ENCODE measurements around the gene BAIAP2L1. TPM values are rescaled to one million over a fixed set of nuclear protein-coding genes. Genes with fewer than 3 reads are reported as not detected.

Gene BAIAP2L1
- total and polyA plus RNA-seq, 2 of the 8 experiments (the other 6 are each of a cell fraction or from before 2014, with no cell fraction given) = 19.2 to 42.9 TPM

DNA sequence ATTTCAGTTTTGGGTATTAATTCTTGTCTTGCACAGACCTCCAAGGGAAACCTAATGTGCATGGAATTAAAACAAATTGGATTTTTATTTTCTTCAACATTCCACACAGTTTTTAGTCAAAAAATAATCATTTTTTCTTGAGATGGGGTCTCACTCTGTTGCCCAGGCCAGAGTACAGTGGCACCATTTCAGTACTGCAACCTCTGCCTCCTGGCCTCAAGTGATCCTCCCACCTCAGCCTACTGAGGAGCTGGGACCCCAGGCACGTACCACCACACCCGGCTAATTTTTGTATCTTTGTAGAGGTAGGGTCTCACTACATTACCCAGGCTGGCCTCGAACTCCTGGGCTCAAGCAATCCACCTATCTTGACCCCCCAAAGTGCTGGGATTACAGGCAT lies 4.9 kb downstream of the BAIAP2L1 start:
- Histone ChIP-seq H3K4me1 (replicated peaks in 1 of 4; ENCODE audit: control insufficient read depth in 3 of 4, insufficient read depth in 4 of 4, low read length in 3 of 4) (peaks cover 0 to 6% (median 5%) of the 10 kb centered on the region in 4 experiments; a peak in 6 of 7 replicates), H3K9ac (replicated peaks in 1 of 4; ENCODE audit: extremely low read depth in 1 of 4, low read depth in 3 of 4, low read length in 3 of 4) (no peak overlapping the region), H4K91ac (replicated peaks; ENCODE audit: insufficient read length, low read length) (no peak overlapping the region), H3K14ac (ENCODE audit: insufficient read length) (no peak overlapping the region), H2BK20ac (ENCODE audit: low read length) (no peak overlapping the region), H2BK12ac (ENCODE audit: low read depth, low read length) (no peak overlapping the region), H3K9me3 (ENCODE audit: insufficient read depth in 2 of 2, low read depth in 1 of 2, low read length in 1 of 2) (no peaks in the 10 kb centered on the region; a peak in 1 of 4 replicates), H3K79me2 (ENCODE audit: control insufficient read depth in 1 of 2, insufficient read depth in 2 of 2, low read length in 2 of 2) (peaks cover 23 to 78% of the 10 kb centered on the region in 2 experiments), H3K56ac (replicated peaks; ENCODE audit: insufficient read length, low read depth, low read length) (no peak overlapping the region), H3K27ac (ENCODE audit: low read depth, low read length) (no peak overlapping the region), H2BK5ac (ENCODE audit: low read depth, low read length) (no peak overlapping the region), H4K20me1 (replicated peaks in 1 of 2; ENCODE audit: control insufficient read depth in 1 of 2, insufficient read depth in 2 of 2, low read length in 2 of 2) (peaks cover 4 to 5% of the 10 kb centered on the region in 2 experiments), H3K79me1 (ENCODE audit: low read depth, low read length) (peaks cover 4% of the 10 kb centered on the region; the same call in 1 of the 2 replicates), H3K36me3 (ENCODE audit: control insufficient read depth in 2 of 4, insufficient read depth in 4 of 4, low read length in 3 of 4) (no peaks in the 10 kb centered on the region), H3K23me2 (ENCODE audit: low read depth, low read length) (no peaks in the 10 kb centered on the region; the same call in 1 of the 2 replicates), H4K5ac (ENCODE audit: insufficient read length, low read depth, low read length) (no peak overlapping the region), H3K4me3 (ENCODE audit: extremely low read depth in 1 of 4, insufficient read depth in 2 of 4, low read depth in 3 of 4, low read length in 4 of 4) (no peak overlapping the region), H3K4me2 (ENCODE audit: insufficient read depth in 1 of 2, low read depth in 2 of 2, low read length in 2 of 2) (no peak overlapping the region), H2AK5ac (ENCODE audit: low read depth, low read length) (no peak overlapping the region), H2AFZ (ENCODE audit: low read length) (no peak overlapping the region), H3K4ac (replicated peaks; ENCODE audit: insufficient read length, low read depth, low read length) (no peak overlapping the region), H3K27me3 (replicated peaks in 1 of 4; ENCODE audit: control insufficient read depth in 3 of 4, extremely low read depth in 1 of 4, insufficient read depth in 3 of 4, low read length in 3 of 4) (no peaks in the 10 kb centered on the region), H3K23ac (ENCODE audit: insufficient read length) (no peak overlapping the region), H2BK120ac (replicated peaks; ENCODE audit: low read depth, low read length) (no peak overlapping the region), H3K18ac (ENCODE audit: extremely low read depth, low read length) (no peak overlapping the region), H4K8ac (ENCODE audit: extremely low read depth, insufficient read depth, low read length) (no peak overlapping the region), H2BK15ac (ENCODE audit: low read length) (no peak overlapping the region)
- CTCF ChIA-PET (ENCODE audit: partially characterized antibody) = interaction anchor here (0.8 to 1.1 kb wide), 2 partner anchors 24 to 446 kb away, joined by 3 read pairs; no protein-coding TSS in a partner anchor
- WGBS, 2 experiments (ENCODE audit: extremely low coverage in 1 of 2, insufficient coverage in 1 of 2, insufficient read length in 1 of 2, insufficient replicate concordance in 2 of 2, low coverage in 1 of 2, low lambda C conversion rate in 2 of 2, missing lambda C conversion rate in 1 of 2) = 97% methylated on average over 3 of the region's 3 CpGs; no CpG with 5 or more reads in 1 of the 2 experiments
- POLR2A ChIA-PET (ENCODE audit: partially characterized antibody) = interaction anchor here (0.9 to 1.0 kb wide), 2 partner anchors 8 to 9 kb away, joined by 3 read pairs; no protein-coding TSS in a partner anchor
- no peak for DNase-seq (ENCODE audit: low read depth in 1 of 2, low spot score in 2 of 2)
- TF ChIP-seq NRF1 (IDR thresholded peaks at IDR 0.05; ENCODE audit: low read depth, low read length) = no peak
- TF ChIP-seq MAFK (IDR thresholded peaks at IDR 0.05; ENCODE audit: low read depth, low read length) = no peak
- no peak for TF ChIP-seq EZH2 (IDR thresholded peaks at IDR 0.05; ENCODE audit: low read depth, low read length, severe bottlenecking)
- TF ChIP-seq SP2 (IDR thresholded peaks at IDR 0.05; ENCODE audit: low read length) = no peak
- TF ChIP-seq ZNF274 (IDR thresholded peaks at IDR 0.05; ENCODE audit: borderline replicate concordance, extremely low read depth, low read length) = no peak
- peak; percentile 32; the same call in 1 of the 2 replicates for TF ChIP-seq KDM1A (IDR thresholded peaks at IDR 0.05; ENCODE audit: borderline replicate concordance, low read length)
- TF ChIP-seq BACH1 (IDR thresholded peaks at IDR 0.05; ENCODE audit: low read length) = no peak
- no peak for TF ChIP-seq TCF12 (IDR thresholded peaks at IDR 0.05; ENCODE audit: low read depth, low read length)
- no peak for TF ChIP-seq RBBP5 (IDR thresholded peaks at IDR 0.05; ENCODE audit: borderline replicate concordance, low read depth, low read length)
- FAIRE-seq = no peak
